OCI-LY1 (cell line): Measurements from ENCODE around the gene ABCF1.

Experiments used
- H2AFZ ChIP-seq: fragments of 200-600 bp; sonication (generic), shearing (Covaris generic); 2 replicates; pipeline ENCODE4 v1.6.0; 2014; ENCODE audit warnings: antibody characterized with exemption, mild to moderate bottlenecking, low read length
- H3F3A ChIP-seq: fragments of 200-600 bp; sonication (generic), shearing (Covaris generic); 2 replicates; pipeline ENCODE4 v1.6.0; 2014; ENCODE audit warnings: mild to moderate bottlenecking, antibody characterized with exemption, low read length, moderate library complexity; ENCODE audit not compliant: insufficient read depth
- H3K27ac ChIP-seq: fragments of 200-600 bp; sonication (generic); 2 replicates; pipeline ENCODE4 v1.5.1; 2014; ENCODE audit warnings: low read length, mixed run types, mild to moderate bottlenecking, low read depth; ENCODE audit not compliant: poor library complexity, severe bottlenecking
- H3K27me3 ChIP-seq: fragments of 200-600 bp; sonication (generic); 2 replicates; pipeline ENCODE4 v1.6.0; 2014; ENCODE audit warnings: antibody characterized with exemption, mild to moderate bottlenecking, low read length, moderate library complexity; ENCODE audit not compliant: insufficient read depth
- H3K36me3 ChIP-seq: fragments of 200-600 bp; sonication (generic); 2 replicates; pipeline ENCODE4 v1.6.1; 2014; ENCODE audit warnings: mild to moderate bottlenecking, antibody characterized with exemption, low read length, moderate library complexity, mixed read lengths; ENCODE audit not compliant: insufficient read depth
- H3K4me1 ChIP-seq: fragments of 200-600 bp; sonication (generic); 2 replicates; pipeline ENCODE4 v1.5.1; 2014; ENCODE audit warnings: mild to moderate bottlenecking, low read length, moderate library complexity; ENCODE audit not compliant: insufficient read depth, severe bottlenecking
- H3K4me2 ChIP-seq: fragments of 200-600 bp; sonication (generic), shearing (Covaris generic); 2 replicates; pipeline ENCODE4 v1.6.1; 2014; ENCODE audit warnings: low read length
- H3K4me3 ChIP-seq: fragments of 200-600 bp; sonication (generic); 2 replicates; pipeline ENCODE4 v1.5.1; 2014; ENCODE audit warnings: low read length, low read depth, mild to moderate bottlenecking, mixed read lengths; ENCODE audit not compliant: poor library complexity, severe bottlenecking
- H3K79me2 ChIP-seq: fragments of 200-600 bp; shearing (Covaris generic); 2 replicates; pipeline ENCODE4 v1.6.1; 2016; ENCODE audit warnings: mixed run types, low read length, mixed read lengths; ENCODE audit not compliant: insufficient read depth
- H3K9ac ChIP-seq: fragments of 200-600 bp; sonication (generic), shearing (Covaris generic); 2 replicates; pipeline ENCODE4 v1.6.1; 2014; ENCODE audit warnings: mild to moderate bottlenecking, low read length, mixed read lengths
- H3K9me2 ChIP-seq: fragments of 200-600 bp; sonication (generic), shearing (Covaris generic); 2 replicates; pipeline ENCODE4 v1.6.1; 2014; ENCODE audit warnings: low read depth, mild to moderate bottlenecking, low read length, mixed read lengths
- H3K9me3 ChIP-seq: fragments of 200-600 bp; shearing (Covaris generic); 2 replicates; pipeline ENCODE4 v1.6.1; 2014; ENCODE audit warnings: low read length, mixed read lengths
- H4K20me1 ChIP-seq: fragments of 200-600 bp; sonication (generic), shearing (Covaris generic); 2 replicates; pipeline ENCODE4 v1.6.0; 2016; ENCODE audit warnings: mild to moderate bottlenecking, low read length; ENCODE audit not compliant: insufficient read depth
- EZH2 ChIP-seq: fragments of 200-600 bp; sonication (generic), shearing (Covaris generic); IDR thresholded peaks from 2 replicates; pipeline ENCODE4 v1.8.0; 2017; ENCODE audit warnings: borderline replicate concordance, mixed run types, mild to moderate bottlenecking, antibody characterized with exemption, low read length, moderate library complexity, mixed read lengths
- TF ChIP-seq, protein P1 (sequence below): fragments of 200-600 bp; sonication (generic), shearing (Covaris generic); IDR thresholded peaks from 2 replicates; pipeline ENCODE4 v1.5.1; 2017; ENCODE audit warnings: mild to moderate bottlenecking, antibody characterized with exemption, low read length, moderate library complexity, mixed read lengths

Gene ABCF1

DNA sequence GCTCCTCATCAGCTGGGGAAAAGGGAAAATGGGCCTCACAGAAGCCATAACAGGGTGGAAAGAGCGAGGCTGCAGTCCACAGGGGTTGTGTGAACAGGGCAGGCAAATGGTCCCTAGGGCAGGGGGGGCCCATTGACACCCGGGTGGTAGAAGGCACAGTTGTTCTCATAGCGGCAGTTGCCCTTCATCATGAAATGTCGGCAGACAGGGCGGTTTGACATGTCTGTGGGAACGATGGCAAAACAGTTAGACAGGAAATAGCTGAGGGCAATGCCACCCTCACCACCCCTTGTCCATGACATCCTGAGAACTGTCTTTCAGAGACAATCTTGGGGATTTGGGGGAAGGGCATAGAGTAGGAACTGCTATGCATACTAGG is 30.2 kb downstream of the ABCF1 start:
- Histone ChIP-seq H3K36me3 (peaks cover 71% of the 10 kb centered on the region), H3K9me3 (no peaks in the 10 kb centered on the region), H3K9me2 (no peaks in the 10 kb centered on the region), H3K4me3 (no peak overlapping the region), H4K20me1 (no peaks in the 10 kb centered on the region), H3K4me2 (no peak overlapping the region), H3K4me1 (no peaks in the 10 kb centered on the region), H3F3A (peaks cover 20% of the 10 kb centered on the region), H2AFZ (no peak overlapping the region), H3K79me2 (no peaks in the 10 kb centered on the region), H3K27ac (no peak overlapping the region), H3K27me3 (no peaks in the 10 kb centered on the region), H3K9ac (no peak overlapping the region)
- TF ChIP-seq EZH2 = no peak
- TF ChIP-seq, protein P1, sequence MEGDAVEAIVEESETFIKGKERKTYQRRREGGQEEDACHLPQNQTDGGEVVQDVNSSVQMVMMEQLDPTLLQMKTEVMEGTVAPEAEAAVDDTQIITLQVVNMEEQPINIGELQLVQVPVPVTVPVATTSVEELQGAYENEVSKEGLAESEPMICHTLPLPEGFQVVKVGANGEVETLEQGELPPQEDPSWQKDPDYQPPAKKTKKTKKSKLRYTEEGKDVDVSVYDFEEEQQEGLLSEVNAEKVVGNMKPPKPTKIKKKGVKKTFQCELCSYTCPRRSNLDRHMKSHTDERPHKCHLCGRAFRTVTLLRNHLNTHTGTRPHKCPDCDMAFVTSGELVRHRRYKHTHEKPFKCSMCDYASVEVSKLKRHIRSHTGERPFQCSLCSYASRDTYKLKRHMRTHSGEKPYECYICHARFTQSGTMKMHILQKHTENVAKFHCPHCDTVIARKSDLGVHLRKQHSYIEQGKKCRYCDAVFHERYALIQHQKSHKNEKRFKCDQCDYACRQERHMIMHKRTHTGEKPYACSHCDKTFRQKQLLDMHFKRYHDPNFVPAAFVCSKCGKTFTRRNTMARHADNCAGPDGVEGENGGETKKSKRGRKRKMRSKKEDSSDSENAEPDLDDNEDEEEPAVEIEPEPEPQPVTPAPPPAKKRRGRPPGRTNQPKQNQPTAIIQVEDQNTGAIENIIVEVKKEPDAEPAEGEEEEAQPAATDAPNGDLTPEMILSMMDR = no peak

DNA sequence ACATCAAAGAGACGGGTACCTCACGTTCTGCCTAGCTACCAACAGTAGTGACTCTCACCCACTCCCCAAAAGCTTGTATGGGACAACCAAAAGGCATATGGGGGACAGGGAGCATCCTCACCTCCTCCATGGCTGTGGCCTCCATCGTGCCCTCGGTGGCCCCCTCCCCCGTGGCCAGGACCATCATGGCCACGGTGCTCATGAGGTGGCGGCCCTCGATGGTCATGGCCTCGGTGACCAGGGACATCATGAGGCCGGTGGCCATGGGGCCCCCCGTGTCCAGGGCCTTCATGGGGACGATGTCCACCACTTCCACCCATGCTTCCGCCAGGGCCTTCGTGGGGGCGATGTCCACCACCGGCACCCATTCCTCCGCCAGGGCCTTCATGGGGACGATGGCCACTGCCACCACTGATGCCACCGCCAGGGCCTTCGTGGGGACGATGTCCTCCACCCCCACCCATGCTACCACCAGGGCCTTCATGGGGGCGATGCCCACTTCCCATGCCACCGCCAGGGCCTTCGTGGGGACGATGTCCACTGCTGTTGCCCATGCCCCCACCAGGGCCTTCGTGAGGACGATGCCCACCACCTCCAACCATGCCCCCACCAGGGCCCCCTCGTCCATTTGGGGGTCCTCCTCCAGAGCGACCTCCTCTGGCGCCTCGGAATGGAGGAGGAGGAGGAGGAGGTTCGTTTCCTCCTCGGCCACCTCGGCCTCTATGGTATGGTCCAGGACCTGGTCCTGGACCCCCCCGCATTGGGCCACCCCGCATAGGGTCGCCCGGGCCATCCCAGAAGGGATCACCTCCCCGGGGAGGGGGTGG is 30.8 kb downstream of the ABCF1 start:
- H3K27me3 ChIP-seq = no peaks in the 10 kb centered on the region
- no peaks in the 10 kb centered on the region for H3K9me3 ChIP-seq
- H2AFZ ChIP-seq = no peak overlapping the region
- no peaks in the 10 kb centered on the region for H3K79me2 ChIP-seq
- H4K20me1 ChIP-seq = no peaks in the 10 kb centered on the region
- peaks cover 19% of the 10 kb centered on the region for H3F3A ChIP-seq
- no peak overlapping the region for H3K4me3 ChIP-seq
- H3K4me1 ChIP-seq = no peaks in the 10 kb centered on the region
- peaks cover 77% of the 10 kb centered on the region for H3K36me3 ChIP-seq
- H3K27ac ChIP-seq = no peak overlapping the region
- TF ChIP-seq, protein P1 = no peak
- no peak for TF ChIP-seq EZH2
- H3K9me2 ChIP-seq = no peaks in the 10 kb centered on the region
- H3K4me2 ChIP-seq = no peak overlapping the region
- no peak overlapping the region for H3K9ac ChIP-seq

DNA sequence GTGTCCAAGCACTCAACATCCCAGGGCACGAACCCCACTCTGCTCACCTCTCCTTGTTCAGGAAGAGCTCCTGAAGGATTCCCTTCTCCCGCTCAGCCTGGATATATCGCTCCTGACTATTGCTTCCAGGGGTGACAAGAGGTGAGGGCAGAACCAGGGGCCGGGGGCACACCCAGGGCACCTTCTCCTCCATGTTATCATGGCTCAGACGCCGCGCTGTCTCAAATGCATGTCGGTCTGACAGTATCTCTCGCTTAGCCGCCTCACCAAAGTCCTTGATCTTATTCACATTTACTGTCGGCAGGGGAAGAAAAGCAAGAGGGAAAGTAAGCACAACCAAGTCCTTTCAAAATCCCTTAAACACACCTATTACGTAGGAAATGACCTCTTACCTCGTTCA is 32.7 kb downstream of the ABCF1 start:
- no peak overlapping the region for H3K4me2 ChIP-seq
- H3K27ac ChIP-seq = no peak overlapping the region
- no peak overlapping the region for H3K9ac ChIP-seq
- no peaks in the 10 kb centered on the region for H4K20me1 ChIP-seq
- H3K79me2 ChIP-seq = no peaks in the 10 kb centered on the region
- no peak for TF ChIP-seq EZH2
- TF ChIP-seq, protein P1 = no peak
- no peaks in the 10 kb centered on the region for H3K27me3 ChIP-seq
- H2AFZ ChIP-seq = no peak overlapping the region
- H3K4me1 ChIP-seq = no peaks in the 10 kb centered on the region
- H3K4me3 ChIP-seq = no peak overlapping the region
- H3K9me3 ChIP-seq = no peaks in the 10 kb centered on the region
- peaks cover 96% of the 10 kb centered on the region for H3K36me3 ChIP-seq
- no peaks in the 10 kb centered on the region for H3K9me2 ChIP-seq
- peaks cover 17% of the 10 kb centered on the region for H3F3A ChIP-seq
